GDM1 (cell line): Measurements from ENCODE around the gene DENND1A.
A peak's percentile ranks its signal among the peaks of the same experiment; 100 is the strongest.

Source experiments
- DNase-seq: peaks from one replicate; lab custom pipeline; 2025; lab: John Stamatoyannopoulos, UW

DENND1A gene

GRCh38 chr9:123336959-123337358 lies 593.0 kb downstream of the DENND1A start:
- no peak for DNase-seq

DNA sequence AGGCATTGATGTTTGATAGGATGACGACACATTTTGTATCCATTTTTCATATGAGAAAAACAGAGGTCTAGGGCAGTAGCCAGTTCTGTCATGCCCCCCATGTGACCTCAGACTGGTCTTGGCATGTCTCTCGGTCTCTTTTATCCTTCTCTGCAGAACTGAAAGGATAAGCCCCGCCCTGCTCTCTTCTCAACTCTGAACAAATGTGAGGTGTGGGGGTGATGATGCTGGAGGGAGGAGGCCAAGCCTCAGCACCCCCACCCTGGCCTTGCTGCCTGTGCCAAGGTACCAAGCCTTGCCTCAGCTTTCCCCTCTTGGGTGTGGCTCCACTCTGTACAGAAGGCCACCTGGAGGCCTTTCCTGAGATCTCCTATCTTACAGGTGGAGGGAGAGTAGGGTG lies 593.5 kb downstream of the DENND1A start:
- no peak for DNase-seq

- DNase-seq = no peak
Measured at GRCh38 chr9:123335986-123336329, 594.0 kb downstream of the DENND1A start.

GRCh38 chr9:123335193-123335985 lies 594.5 kb downstream of the DENND1A start:
- DNase-seq = no peak

GRCh38 chr9:123334639-123335038 lies 595.3 kb downstream of the DENND1A start:
- no peak for DNase-seq

- peak; percentile 22 for DNase-seq
Measured at GRCh38 chr9:123333058-123333669, 596.8 kb downstream of the DENND1A start.

DNA sequence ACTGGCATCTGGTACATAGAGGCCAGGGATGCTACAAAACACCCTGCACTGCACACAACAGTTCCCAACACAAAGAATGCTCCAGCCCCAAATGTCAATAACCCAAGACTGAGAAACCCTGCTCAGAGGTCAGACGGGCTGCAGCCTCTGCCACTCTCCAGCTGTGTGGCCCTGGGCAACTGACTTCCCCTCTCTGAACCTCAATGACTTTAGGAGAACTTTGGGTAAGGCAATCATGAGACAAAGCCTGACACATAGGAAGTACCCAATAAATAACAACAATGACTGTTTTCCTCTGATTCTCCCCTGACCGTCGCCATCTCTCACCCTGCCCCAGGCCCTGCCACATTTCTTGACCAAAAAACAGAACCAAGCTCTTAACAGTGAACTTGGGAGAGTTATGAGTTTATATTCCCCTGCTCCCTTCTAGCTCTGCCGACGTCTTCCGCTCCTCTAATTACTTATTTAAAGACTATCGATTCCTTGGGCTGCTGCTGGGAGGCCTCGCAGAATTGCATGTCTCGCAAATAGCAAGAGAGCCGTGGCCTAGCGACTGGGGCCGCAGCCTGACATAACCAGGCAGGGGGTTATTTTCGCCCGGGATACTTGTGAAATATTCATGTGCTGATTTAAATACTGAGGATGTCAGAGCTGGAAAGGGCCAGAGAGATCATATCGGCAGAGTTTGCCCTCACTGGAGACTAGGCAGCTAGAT lies 598.4 kb downstream of the DENND1A start:
- no peak for DNase-seq
